K562 (cell line): ENCODE results near the gene ZNF285. TPM values are rescaled to one million over a fixed set of nuclear protein-coding genes. Genes with fewer than 3 reads are reported as not detected.

ENCODE experiments used
- CSDE1 ChIP-seq, 2 experiments: fragments of 450-650 bp; IDR thresholded peaks; 2 replicates each; pipeline ENCODE4 v1.6.1; 2016; ENCODE audit warnings: mild to moderate bottlenecking in 1 of 2
- DEAF1 ChIP-seq: fragments of 450-650 bp; formaldehyde crosslinking; IDR thresholded peaks from 2 replicates; pipeline ENCODE4 v1.4.0; 2020; ENCODE audit warnings: mild to moderate bottlenecking, moderate library complexity
- MAFF ChIP-seq: IDR thresholded peaks from 2 replicates; pipeline ENCODE4 v1.6.1; 2012; ENCODE audit warnings: low read length, improper control_type of control experiment
- POLR2A ChIP-seq: fragments of 450-650 bp; conservative IDR thresholded peaks from 2 replicates; pipeline ENCODE4 v1.6.1; 2016
- USF1 ChIP-seq: sonication (generic); formaldehyde crosslinking; IDR thresholded peaks from 2 replicates; pipeline ENCODE4 v1.9.0; 2022; ENCODE audit warnings: mild to moderate bottlenecking, missing genetic modification reagents
- ZBTB40 ChIP-seq, 2 experiments: fragments of 450-650 bp in 1 of 2; sonication (generic) in 1 of 2; formaldehyde crosslinking in 1 of 2; IDR thresholded peaks; 2 replicates each; pipeline versions ENCODE4 v1.7.1 to v1.9.0; 2016 to 2022; ENCODE audit warnings: inconsistent platforms in 1 of 2, mild to moderate bottlenecking in 1 of 2, missing genetic modification reagents in 1 of 2
- ZNF124 ChIP-seq: sonication (generic); formaldehyde crosslinking; IDR thresholded peaks from 2 replicates; pipeline ENCODE4 v1.8.1; 2022; ENCODE audit warnings: missing genetic modification reagents
- ZNF134 ChIP-seq: fragments of 250-450 bp; sonication (Bioruptor Pico); conservative IDR thresholded peaks from 2 replicates; pipeline ENCODE4 v1.4.0; 2020
- polyA plus RNA-seq, 8 experiments: library from polyadenylated mRNA; depleted of rRNA in 4 of 8; stranded (reverse) in 5 of 8; unstranded in 3 of 8; fragments of >200 nt; fragmentation: Nextera tagmentation in 2 of 8; fragmentation: Illumina TruSeq in 1 of 8; extraction: Ambion mirVana in 2 of 8; extraction: Trizol in 1 of 8; gene quantifications; 2 replicates each; pipeline versions ENCODE4 v1.2.1 to v1.2.3, GENCODE V29; 2011 to 2014; ENCODE audit warnings: inconsistent platforms in 1 of 8, missing spikeins in 1 of 8
- total RNA-seq, 7 experiments: library from RNA; depleted of rRNA in 6 of 7; stranded (reverse); fragments of >200 nt in 6 of 7; fragmentation: Illumina TruSeq in 2 of 7; extraction: Trizol in 2 of 7; gene quantifications; 2 replicates each; pipeline versions ENCODE4 v1.2.1 to v1.2.3, GENCODE V29; 2011 to 2021; ENCODE audit warnings: low replicate concordance in 1 of 7
- TF ChIP-seq, protein P1 (sequence below): sonication (generic); formaldehyde crosslinking; IDR thresholded peaks from 2 replicates; pipeline ENCODE4 v1.8.0; 2022; ENCODE audit warnings: mild to moderate bottlenecking, missing genetic modification reagents

Gene ZNF285
- total and polyA plus RNA-seq, 9 of the 15 experiments (the other 6 are each of a cell fraction or from before 2014, with no cell fraction given) = 0.14 to 1.1 (median 0.50) TPM

DNA sequence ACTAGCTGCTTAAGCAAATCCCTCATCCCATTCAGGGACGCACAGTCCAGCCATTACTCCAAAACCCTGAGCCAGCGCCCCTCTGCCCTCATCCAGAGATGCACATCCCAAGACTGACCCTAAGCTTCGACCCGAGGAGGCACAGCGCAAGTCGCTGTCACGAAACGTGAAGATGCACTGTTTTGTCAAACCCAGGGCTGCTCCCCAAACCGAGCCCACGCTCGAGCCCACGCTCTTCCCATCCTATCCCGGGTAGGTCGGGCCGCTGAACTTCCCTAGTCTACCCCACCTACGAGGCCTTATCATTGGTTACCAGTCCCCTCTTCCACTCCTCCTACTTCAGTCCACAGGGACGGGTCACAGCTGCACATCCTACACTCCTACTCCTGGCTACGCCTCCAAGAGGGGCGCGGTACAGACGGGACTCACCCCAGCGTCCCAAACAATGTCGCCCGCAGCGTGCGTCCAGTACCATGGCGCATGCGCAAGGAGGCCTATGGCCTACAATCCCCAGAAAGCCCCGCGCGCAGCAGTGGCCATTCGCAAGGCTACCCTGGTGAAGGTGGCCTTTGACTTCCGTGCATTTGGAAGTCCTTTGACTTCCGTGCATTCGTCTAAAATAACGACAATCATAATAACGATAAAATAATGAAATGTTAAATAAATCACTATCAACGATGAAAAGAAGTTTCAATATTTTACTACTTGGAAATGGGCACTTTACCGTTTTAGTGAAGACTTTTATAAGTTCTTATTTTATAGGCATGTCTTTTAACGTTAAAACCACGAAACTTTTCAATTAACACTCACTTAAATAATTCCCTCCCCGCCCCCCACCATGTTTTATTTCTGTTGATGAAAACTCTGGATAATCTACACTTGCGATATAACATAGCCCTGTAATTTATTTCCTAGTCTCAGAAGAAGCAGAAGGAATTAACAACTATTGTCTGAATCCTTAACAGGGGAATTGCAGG lies at the start of gene ZNF285 (continued):
- TF ChIP-seq, protein P1, sequence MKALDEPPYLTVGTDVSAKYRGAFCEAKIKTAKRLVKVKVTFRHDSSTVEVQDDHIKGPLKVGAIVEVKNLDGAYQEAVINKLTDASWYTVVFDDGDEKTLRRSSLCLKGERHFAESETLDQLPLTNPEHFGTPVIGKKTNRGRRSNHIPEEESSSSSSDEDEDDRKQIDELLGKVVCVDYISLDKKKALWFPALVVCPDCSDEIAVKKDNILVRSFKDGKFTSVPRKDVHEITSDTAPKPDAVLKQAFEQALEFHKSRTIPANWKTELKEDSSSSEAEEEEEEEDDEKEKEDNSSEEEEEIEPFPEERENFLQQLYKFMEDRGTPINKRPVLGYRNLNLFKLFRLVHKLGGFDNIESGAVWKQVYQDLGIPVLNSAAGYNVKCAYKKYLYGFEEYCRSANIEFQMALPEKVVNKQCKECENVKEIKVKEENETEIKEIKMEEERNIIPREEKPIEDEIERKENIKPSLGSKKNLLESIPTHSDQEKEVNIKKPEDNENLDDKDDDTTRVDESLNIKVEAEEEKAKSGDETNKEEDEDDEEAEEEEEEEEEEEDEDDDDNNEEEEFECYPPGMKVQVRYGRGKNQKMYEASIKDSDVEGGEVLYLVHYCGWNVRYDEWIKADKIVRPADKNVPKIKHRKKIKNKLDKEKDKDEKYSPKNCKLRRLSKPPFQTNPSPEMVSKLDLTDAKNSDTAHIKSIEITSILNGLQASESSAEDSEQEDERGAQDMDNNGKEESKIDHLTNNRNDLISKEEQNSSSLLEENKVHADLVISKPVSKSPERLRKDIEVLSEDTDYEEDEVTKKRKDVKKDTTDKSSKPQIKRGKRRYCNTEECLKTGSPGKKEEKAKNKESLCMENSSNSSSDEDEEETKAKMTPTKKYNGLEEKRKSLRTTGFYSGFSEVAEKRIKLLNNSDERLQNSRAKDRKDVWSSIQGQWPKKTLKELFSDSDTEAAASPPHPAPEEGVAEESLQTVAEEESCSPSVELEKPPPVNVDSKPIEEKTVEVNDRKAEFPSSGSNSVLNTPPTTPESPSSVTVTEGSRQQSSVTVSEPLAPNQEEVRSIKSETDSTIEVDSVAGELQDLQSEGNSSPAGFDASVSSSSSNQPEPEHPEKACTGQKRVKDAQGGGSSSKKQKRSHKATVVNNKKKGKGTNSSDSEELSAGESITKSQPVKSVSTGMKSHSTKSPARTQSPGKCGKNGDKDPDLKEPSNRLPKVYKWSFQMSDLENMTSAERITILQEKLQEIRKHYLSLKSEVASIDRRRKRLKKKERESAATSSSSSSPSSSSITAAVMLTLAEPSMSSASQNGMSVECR (CRISPR knock-in tag) = no peak
- TF ChIP-seq CSDE1 (IDR thresholded peaks at IDR 0.05) = no peak
- TF ChIP-seq POLR2A = no peak
- TF ChIP-seq DEAF1 (CRISPR knock-in tag) = no peak
- no peak for TF ChIP-seq ZNF134
- TF ChIP-seq MAFF = no peak
- no peak for TF ChIP-seq ZNF124
- TF ChIP-seq ZBTB40 (IDR thresholded peaks at IDR 0.05) = peak; percentile 43; the same call in 1 of the 2 replicates
- TF ChIP-seq ZBTB40 (CRISPR knock-in tag; IDR thresholded peaks at IDR 0.05) = no peak
- TF ChIP-seq USF1 (CRISPR knock-in tag) = no peak
